ENCODE data around the gene BCAS4.

- TF ChIP-seq CTCF (IDR thresholded peaks at IDR 0.05; ENCODE audit: low read length) (no peak), EZH2 (IDR thresholded peaks at IDR 0.05; ENCODE audit: borderline replicate concordance, low read length) (no peak)
Observed at GRCh38 chr20:50918403-50918802, 123.5 kb downstream of the BCAS4 start.
